Neutrophil (primary cell): ENCODE data around the gene MINDY3.

Source experiments
- H3K27ac ChIP-seq: fragments of 200-600 bp; sonication (generic); 2 replicates; pipeline ENCODE4 v1.5.1; 2016; ENCODE audit warnings: mild to moderate bottlenecking, moderate library complexity
- H3K27me3 ChIP-seq: fragments of 200-600 bp; sonication (generic); 2 replicates; pipeline ENCODE4 v1.6.0; 2016; ENCODE audit warnings: mild to moderate bottlenecking
- H3K36me3 ChIP-seq: fragments of 200-600 bp; sonication (generic); 2 replicates; pipeline ENCODE4 v1.5.1; 2017
- H3K4me1 ChIP-seq, 2 experiments: fragments of 200-600 bp in 1 of 2; sonication (generic) in 1 of 2; 1 replicate in 1 of 2; 2 replicates in 1 of 2; pipeline versions ENCODE4 v1.5.1 to v1.6.1; 2013 to 2016; ENCODE audit warnings: low read depth in 1 of 2, low read length in 1 of 2, mild to moderate bottlenecking in 1 of 2, moderate library complexity in 1 of 2; ENCODE audit not compliant: control insufficient read depth in 1 of 2, insufficient read depth in 1 of 2
- H3K4me3 ChIP-seq, 2 experiments: fragments of 200-600 bp in 1 of 2; sonication (generic) in 1 of 2; 1 replicate in 1 of 2; 2 replicates in 1 of 2; pipeline ENCODE4 v1.5.1; 2013 to 2016; ENCODE audit warnings: low read depth in 1 of 2, low read length in 1 of 2, mild to moderate bottlenecking in 1 of 2, moderate library complexity in 1 of 2
- H3K9me3 ChIP-seq: fragments of 200-600 bp; sonication (generic); 2 replicates; pipeline ENCODE4 v1.5.1; 2016
- CTCF ChIP-seq: fragments of 200-600 bp; sonication (generic); IDR thresholded peaks from 2 replicates; pipeline ENCODE4 v1.5.1; 2016; ENCODE audit warnings: antibody characterized with exemption

The MINDY3 gene

GRCh38 chr10:15797346-15797745 is 63.0 kb downstream of the MINDY3 start:
- H3K27ac ChIP-seq: no peak overlapping the region
- no peaks in the 10 kb centered on the region for H3K4me1 ChIP-seq
- H3K4me3 ChIP-seq: no peak overlapping the region
- TF ChIP-seq CTCF: no peak
- H3K36me3 ChIP-seq: peaks cover 27% of the 10 kb centered on the region
- no peaks in the 10 kb centered on the region for H3K9me3 ChIP-seq
- H3K27me3 ChIP-seq: no peaks in the 10 kb centered on the region

- Histone ChIP-seq H3K4me3 (no peak overlapping the region), H3K27ac (no peak overlapping the region), H3K4me1 (peaks cover 0 to under 1% of the 10 kb centered on the region in 2 experiments), H3K9me3 (no peaks in the 10 kb centered on the region), H3K36me3 (peaks cover 27% of the 10 kb centered on the region), H3K27me3 (no peaks in the 10 kb centered on the region)
- no peak for TF ChIP-seq CTCF
Measured at GRCh38 chr10:15796762-15797161, 63.5 kb downstream of the MINDY3 start.

- no peaks in the 10 kb centered on the region for H3K27me3 ChIP-seq
- H3K9me3 ChIP-seq: no peaks in the 10 kb centered on the region
- peaks cover 27% of the 10 kb centered on the region for H3K36me3 ChIP-seq
- no peak overlapping the region for H3K27ac ChIP-seq
- no peak for TF ChIP-seq CTCF
- no peak overlapping the region for H3K4me3 ChIP-seq
- peaks cover 0 to 4% of the 10 kb centered on the region in 2 experiments for H3K4me1 ChIP-seq
Measured at GRCh38 chr10:15796098-15796759, 64.1 kb downstream of the MINDY3 start.

GRCh38 chr10:15795036-15795792 is 65.1 kb downstream of the MINDY3 start:
- Histone ChIP-seq H3K36me3 (peaks cover 34% of the 10 kb centered on the region), H3K27ac (no peak overlapping the region), H3K9me3 (no peaks in the 10 kb centered on the region), H3K4me1 (peaks cover 0 to 4% of the 10 kb centered on the region in 2 experiments), H3K27me3 (no peaks in the 10 kb centered on the region), H3K4me3 (no peak overlapping the region)
- TF ChIP-seq CTCF: no peak

GRCh38 chr10:15794569-15794968 is 65.7 kb downstream of the MINDY3 start:
- Histone ChIP-seq H3K4me3 (no peak overlapping the region), H3K9me3 (no peaks in the 10 kb centered on the region), H3K36me3 (peaks cover 35% of the 10 kb centered on the region), H3K27me3 (no peaks in the 10 kb centered on the region), H3K27ac (no peak overlapping the region), H3K4me1 (peaks cover 0 to 4% of the 10 kb centered on the region in 2 experiments)
- TF ChIP-seq CTCF: no peak
